T1000 (cell line): ENCODE results near the gene COL23A1.

Experiments used
- DNase-seq: peaks from one replicate; lab custom pipeline; 2025; ENCODE audit warnings: mixed read lengths; lab: John Stamatoyannopoulos, UW

The COL23A1 gene

DNA sequence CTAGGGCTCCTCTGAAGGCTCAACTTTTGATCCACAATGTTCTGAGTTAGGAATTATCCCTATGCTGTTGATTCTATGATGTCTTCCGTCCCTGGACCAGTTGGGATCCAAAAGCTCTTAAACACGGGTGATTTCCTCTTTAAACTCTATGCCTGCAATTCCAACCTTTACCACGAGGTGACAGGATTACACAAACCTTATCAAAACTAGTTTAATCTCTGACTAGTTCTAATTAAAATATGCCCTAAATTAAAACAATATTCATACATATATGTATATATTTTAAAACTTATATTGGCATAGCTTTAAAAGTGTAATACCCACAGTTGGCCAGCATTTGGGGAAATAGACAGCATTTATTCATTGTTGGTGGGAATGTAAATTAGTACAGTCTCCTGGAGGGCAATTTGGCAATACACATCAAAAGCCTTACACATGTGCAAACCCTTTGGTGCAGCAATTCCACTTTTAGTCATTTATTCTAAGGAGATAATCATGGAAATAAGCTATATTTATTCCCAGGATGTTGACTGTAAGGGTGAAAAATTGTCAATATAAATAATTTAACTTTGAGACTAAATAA lies 306.0 kb downstream of the COL23A1 start:
- DNase-seq: no peak

DNA sequence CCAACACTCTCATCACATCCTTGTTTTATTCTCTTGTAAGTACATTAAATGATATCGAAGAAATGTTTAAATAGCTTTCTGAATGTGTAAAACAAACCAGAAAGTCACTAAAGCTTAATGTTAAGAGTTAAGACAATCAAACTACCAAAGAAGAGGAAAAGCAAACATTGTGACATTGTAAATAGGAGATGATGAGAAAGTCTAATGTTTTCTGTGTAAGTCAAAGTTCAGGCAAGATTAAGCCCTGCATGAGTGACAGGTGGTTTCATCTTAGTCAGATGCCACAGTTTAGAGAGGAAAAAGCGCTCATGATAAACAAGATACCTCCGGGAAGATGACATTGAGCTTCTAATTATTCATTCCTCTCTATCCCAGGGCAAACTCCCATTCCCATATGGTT lies 306.7 kb downstream of the COL23A1 start:
- no peak for DNase-seq

DNA sequence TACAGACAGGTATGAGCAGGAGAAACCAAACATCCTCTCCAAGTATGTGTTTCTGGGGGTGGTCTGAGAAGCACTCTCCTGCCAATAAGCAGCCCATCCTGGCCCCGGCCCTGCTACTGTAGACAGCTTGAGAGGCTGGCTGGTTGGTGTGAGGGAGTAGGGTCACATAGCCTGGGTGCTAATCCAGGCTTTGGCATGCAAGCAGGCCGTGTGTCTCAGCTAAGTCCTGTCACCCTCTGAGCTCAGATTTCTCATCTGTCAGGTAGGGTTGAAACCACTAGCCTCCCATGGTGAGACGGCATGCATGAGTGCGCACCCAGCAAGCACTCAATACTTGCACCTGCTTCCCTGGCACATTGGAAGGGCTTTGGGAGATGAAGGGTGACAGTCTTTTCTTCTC lies 307.8 kb downstream of the COL23A1 start:
- DNase-seq: no peak

DNA sequence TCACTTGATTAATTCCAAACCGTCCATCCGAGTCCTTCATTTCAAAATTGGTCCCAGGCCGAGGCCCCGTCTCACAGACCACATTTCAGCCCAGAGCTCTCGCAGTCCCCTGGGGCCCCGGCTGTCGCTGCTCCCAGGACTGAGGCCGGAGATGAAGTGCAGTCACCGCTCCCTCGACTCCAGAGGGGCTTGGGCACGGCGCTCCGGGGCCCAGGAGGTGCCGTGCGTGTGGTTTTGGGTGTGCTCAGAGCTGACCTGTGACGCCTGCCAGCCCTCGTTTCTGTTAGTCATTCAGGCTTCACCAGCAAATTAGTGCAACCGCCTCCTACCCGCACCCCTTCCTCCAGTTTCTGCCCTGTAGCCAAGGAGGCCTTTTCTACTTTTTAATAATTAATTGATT lies 308.9 kb downstream of the COL23A1 start:
- no peak for DNase-seq

DNA sequence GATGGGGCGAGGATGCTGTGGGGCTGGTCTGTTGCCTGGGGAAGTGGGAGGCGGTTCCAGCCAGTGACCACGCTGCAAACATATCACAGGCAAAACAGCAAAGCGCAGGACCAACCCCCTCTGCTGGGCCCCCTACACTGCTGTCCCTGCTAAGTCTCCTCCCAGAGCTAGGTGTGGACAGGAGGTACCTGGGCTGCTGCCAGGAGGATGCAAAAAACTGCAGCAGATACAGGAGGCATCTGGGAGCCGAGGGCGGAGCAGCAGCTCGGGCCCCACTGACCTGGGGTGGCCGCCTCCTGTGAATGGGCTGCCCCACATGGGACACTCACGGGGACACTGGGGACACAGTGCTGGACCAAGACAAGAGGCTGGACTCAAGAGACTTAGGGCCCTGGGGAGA lies 309.6 kb downstream of the COL23A1 start:
- no peak for DNase-seq

DNA sequence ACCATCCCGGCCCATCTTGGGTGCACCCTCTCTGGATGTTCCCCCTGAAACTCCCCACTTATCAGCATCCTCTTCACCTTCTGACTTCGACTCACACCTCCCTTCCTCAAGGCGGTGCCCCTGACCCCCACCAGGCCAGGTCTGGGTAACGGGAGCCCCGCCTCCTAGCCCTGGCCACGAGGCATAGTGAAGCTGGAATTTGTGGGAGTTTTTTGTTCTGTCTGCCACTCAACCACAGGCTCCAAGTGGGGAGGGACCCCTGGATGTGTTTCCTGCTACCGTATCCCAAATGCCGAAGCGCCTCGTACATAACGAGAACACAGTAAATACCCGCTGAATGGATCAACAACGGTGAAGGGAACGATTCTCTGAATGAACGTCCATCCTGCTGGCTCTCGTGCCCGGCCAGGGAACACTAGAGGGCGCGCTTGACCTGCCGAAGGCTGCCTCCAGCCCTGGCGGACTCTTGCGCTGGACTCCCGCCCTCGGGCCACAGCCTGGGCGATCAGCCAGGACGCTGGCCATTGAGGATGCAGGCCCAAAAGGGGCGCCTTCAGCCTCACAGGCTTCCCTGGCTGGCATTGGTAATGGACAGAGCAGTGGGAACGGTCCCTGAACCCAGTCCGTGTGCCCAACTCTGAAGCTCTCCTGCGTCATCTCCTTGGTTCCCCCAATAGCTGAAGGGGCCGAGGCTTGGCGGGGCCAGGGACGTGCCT lies 310.3 kb downstream of the COL23A1 start:
- DNase-seq: no peak

DNA sequence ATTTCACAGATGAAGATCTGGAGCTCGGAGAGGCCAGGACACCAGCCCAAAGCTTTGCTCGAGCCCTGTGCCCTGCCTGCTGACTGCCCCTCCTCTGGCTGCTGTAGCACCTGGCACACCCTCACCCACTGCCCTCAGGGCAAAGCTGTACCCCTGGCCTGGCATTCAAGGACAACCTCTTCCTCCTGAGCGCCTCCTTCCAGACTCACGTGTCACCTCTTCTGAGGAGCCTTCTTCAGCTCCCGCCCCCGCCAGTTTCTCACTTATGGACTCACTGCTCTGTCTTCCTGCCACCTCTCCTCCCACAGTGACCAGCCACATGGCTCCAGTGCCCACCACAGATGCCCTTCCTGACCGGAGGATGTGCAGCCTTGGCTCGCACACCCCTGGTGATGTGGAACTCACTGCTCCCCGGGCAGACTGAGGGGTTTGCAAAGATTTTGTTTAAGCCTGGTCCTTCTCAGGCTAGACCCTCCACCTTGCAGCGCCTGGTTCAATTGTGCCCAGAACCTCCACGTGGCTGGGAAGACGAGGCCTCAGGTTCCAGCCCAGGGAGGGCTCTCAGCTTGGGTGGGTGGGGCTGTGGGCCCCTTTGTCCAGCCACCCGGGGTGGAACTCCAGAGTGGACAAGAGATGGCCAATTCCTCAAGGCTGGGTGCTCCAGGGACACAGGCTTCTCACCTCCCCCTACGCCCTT lies 311.0 kb downstream of the COL23A1 start:
- no peak for DNase-seq

DNA sequence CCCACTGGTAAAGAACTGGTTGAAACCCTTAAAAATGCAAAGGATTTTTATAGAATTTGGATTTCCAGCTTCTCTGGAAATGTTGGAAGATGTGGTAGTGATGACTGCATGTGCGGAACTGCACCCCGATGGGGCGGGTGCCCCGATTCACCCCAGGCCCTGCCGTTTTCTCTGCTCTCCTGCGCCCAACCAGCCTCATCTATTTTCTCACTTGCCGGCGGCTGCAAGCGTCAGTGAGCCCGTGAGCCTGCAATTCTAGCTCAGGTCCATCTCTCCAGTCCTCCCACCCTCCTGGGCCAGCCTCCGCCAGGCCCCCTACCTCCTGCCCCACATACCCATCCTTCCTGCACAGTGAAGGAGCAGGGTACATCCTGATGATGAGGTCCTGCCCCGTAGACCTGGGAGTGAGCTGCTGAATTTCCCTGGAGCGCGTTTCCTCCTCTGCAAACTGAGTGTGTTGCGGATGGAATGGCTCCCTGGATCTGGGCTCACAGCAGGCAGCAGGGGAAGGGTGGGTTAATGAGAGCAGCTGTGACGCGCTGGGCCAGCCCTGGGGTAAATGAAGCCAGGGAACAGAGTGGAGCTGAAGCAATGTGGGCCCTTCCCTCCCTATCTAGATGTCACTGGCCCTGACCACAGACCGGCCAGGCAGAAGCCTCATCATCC lies 311.7 kb downstream of the COL23A1 start:
- DNase-seq: no peak

DNA sequence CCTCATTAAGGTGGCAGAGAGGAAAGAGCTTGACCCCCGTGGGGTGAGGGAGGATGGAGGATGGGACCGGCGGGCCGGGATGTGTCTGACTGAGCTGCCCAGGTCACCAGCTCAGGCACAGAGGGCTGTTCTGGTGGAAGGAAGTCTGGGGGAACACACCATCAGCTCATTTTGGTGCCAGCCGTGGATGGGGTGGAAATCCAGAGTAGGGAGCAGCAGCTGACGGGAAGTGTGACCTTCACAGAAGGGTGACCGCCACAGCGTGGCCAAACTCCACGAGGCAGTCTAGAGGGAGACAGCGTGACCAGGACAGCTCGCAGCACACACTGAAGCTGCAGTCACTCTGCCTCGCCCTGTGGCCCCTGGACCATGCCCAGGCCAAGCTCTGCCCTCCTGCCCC lies 312.3 kb downstream of the COL23A1 start:
- DNase-seq: no peak

DNA sequence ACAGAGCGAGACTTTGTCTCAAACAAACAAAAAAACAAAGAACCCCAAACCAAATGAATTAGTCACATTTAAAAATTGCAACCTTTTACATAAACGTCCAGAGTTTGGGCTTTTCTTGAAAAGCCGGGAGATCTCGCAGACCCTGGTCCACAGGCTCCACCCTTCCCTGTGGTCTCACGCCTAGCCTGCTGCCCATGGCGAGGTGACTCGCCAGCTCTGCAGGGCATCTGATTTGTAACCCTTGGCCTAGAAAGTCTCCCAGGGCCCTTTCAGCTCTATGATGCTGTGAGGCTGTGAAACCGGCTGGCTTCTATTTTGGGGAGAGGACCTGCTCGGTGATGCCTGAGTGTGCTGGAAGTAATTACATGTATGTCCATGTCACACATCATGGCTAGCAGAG lies 312.8 kb downstream of the COL23A1 start:
- DNase-seq: no peak

DNA sequence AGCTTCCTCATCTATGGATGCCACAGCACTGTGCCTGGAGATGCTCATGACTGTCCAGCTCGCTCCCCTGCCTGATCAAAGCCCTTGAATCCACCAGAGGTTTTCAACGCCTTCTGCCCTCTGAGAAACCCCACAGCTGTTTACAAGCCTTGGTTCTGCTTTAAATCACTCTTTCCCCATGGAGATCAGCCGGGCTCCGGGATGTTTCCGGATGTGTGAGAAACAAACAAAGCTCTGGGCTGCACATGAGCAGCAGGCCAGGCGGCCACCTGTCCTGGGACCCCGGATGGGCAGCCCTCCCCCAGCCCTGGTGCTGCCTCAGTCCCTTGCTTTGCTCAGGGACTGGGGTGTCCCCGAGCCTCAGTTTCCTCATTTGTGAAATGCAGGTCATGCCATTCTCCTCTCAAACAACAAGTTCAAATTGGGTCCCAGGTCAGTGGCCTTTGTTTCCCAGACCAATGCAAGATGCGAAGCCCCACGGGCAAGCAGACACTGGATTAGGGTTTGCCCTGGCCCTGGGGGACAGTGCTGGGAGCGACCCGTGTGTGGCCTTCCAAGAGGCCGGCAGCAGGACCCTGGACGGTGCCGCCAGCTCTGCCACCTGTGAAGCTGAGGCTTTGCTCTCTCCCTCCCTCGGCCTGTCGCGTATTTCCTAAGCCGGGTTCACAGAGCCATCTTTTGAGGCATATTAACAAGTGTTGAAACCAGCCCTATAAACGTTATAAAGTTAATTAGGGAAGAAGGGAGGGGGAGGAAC lies 315.2 kb downstream of the COL23A1 start:
- no peak for DNase-seq

DNA sequence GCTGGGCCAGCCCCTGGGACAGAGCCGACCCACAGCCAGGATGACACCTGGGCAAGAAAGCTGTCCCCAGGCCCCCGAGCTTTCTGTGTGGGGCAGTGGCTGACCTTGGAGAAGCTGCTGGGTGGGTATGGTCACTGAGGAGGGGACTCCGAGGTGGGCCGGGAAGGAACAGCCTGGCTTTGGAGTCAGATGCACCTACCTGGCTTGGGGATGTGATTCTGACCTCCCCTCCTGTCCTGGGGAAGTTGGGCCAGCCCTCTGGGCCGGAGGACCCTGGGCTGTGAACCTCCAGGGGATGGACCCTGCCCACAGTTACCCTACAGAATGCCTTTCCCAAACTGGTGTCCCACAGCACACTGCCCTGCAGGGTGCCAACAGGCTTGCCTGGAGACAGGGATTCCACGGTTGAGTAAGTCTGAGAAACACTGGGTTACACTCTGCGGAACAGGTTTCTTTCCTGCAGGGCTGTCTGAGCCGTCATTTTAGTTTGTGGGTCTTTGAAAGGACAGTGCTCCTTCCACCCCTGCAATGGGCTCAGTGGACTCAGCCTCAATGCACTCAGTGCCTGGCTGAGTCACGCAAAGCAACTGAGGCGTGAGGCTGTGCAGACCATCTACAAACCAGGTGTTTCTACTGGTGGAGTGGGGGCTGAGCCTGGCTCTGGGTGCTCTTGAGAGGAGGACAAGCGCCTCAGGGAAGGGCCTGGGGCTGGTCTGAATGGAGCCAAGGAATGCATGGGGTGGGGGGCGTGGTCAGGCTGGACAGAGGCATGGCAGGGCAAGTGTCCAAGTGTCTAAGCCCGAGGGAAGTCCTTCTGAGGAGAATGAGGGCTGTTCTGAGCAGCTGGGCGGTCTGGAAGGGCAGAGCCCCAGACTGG lies 316.3 kb downstream of the COL23A1 start:
- no peak for DNase-seq

DNA sequence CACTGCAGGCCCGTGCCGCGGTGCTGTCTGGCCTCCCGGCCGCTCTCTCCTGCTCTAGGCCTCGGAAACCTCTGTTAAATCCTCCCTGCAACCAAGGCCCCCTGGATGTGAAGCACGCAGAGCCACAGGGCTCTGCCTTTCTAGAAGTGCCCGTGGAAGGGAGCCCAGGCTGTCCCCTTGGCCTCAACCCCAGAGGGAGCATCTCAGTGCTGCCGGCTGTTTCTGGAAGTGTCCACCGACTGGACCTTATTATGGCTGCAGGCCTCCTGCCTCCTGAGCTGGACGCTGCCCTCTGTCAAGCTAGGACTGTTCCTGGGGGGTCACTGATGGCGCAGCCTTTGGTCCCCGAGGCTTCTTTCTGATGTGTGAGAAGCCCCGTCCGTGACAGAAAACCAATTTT lies 317.2 kb downstream of the COL23A1 start:
- DNase-seq: no peak

DNA sequence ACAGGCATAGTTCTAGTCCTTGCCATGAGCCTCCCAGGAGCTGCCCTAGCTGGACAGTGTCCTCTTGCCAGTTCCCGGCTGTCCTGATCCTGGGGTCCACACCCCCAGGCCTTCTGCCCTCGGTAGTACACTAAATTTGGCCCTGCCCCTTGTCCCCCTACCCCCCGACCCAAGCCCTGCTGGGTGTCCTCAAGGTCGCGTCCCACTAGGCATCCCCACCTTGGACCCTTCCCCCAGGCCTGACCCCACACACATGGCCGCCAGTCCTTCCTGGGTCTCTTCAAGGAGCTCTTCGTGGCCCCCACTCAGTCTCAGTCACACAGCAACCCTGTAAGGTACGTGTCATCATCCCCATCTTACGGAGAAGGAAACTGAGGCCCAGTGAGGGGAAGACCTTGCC lies 317.6 kb downstream of the COL23A1 start:
- DNase-seq: no peak

DNA sequence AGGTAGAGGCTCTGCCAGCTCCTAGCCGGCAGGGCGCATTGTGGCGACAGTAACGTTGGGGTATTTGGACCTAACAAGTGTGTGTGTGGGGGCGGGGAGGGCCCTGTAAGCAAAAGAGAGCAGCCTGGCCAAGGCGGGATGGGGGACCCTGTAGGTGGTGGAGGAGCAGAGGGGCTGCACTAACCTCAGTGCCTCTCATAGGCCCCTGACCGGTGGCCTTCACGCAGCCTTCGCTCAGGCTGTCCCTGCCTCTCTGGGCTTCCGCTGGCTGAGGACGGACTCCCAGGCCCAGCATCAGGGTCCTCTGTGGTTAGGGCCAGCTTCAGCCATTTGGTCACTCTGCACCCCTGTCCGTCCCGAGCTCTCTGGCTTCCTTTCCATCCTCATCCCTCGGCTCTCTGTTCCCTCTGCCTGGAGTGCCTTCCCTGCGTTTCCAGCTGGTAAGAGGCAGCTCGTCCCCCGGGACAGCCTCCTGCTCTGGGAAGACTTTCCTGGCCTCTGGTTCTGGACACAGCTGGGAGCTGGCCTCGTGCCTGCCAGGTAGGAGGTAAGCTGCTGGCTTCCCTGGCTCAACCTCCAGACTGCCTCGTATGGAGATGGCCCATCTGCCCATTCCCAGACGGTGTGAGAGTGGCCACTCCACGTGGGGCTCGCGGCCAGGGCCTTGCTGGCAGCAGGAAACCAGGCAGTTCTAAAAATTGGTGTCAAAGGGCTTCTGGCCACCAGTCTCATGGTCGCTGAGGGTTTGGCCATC lies 318.3 kb downstream of the COL23A1 start:
- no peak for DNase-seq

DNA sequence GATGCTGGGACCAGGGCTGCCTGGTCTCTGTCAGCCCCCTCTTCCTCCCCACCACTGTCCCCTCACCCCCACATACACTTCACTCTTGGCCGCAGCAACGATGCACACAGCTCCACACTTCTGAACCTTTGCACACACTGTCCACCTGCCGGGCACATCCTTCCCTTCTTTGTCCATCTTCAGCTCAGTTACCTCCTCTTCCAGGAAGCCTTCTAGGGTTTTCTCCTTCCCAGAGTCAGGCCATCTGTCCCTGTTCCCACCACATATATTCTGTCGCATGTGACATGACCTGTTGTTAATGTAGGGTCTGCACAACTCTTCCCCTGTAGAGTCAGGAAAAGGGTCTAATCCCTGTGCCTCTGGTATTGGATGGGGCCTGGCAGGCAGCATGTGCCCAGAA lies 319.0 kb downstream of the COL23A1 start:
- no peak for DNase-seq

DNA sequence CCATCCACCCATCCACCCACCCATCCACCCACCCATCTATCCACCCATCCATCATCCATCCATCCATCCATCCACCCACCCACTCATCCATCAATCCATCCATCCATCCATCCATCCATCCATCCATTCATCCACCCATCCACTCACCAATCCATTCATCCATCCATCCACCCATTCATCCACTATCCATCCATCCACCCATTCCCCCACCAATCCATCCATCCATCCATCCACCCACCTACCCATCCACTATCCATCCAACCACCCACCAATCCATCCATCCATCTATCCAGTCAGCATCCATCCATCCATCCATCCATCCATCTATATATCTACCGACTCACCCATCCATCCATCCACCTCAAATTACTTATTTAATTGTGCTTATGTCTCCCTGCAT lies 320.7 kb downstream of the COL23A1 start:
- DNase-seq: no peak

DNA sequence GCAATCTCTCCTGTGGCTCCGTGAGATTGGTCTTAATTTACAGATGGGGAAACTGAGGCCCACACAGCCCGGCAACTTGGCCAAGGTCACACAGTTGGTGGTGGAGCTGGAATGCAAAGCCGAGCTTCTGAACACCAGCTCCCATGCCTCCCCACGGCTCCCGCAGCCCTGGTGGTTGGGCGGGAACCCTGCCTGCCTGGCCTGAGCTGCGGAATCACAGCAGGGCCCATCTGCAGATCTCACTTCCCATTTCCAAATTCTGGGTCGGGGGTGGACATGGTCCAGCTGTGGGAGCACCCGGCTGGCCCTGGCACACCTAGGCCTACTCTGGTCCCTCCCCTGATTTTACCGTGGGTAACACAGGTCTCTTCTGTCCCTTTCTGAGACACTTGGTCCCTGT lies 322.3 kb downstream of the COL23A1 start:
- no peak for DNase-seq

DNA sequence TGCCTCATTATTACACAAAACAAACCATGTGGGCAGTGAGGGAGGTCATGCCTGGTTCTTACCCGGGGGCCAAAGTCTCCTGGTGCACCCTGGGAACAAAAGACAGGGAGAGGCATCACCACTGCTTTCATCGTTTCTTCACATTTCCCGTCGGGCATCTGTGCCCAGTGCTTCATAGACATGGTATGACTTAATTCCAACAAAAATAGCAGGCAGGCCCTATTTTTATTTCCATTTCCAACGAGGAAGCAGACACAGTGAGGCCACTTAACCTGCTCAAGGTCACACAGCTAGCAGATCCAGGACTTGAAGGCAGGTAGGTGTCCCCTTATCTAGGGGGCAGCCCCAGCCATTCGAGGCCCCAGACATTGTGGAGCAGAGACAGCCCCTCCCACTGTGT lies 322.9 kb downstream of the COL23A1 start:
- DNase-seq: no peak

DNA sequence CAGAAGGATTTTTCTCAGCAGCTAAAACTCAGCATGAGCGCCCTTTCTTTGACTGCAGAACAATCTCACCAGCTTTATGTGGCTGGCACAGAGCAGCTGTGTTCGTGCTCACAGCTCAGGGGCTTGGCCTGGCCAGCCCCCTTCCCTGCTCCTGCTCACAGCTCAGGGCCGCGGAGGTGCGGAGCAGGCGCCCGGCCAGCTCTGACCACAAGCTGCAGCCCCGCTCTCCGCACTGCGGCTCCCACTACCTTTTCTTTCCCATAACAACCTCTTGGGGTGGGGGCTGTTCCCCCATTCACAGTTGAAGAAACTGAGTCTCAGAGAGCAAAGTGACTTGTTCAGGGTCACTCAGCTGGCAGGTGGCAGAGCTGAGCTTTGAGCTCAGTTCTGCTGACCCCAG lies 323.6 kb downstream of the COL23A1 start:
- no peak for DNase-seq

DNA sequence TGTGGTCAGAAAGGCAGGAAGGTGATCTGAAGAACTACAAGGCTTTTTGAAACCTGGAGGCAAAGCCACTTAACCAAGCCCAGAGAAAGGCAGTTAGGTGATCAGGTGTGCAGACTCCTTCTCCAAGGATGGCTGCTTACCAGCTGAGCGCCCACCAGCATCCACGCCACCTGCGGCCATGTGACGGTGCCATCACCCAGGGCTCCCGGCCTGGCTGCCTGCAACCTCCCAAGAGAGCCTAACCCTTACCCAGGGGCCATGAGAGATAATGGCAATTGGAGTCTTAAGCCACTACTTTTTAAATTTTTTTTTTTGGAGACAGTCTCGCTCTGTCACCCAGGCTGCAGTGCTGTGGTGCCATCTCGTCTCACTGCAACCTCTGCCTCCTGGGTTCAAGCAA lies 324.4 kb downstream of the COL23A1 start:
- DNase-seq: no peak
